K562 (cell line): ENCODE results near the gene RNF168. TPM values are rescaled to one million over a fixed set of nuclear protein-coding genes. Genes with fewer than 3 reads are reported as not detected.
A peak's percentile ranks its signal among the peaks of the same experiment; 100 is the strongest.

Experiments
- ATAC-seq: fragments of 200-7000 bp; cut with Tn5 transposase; 3 replicates; pipeline ENCODE4 v1.9.1; 2020; ENCODE audit warnings: moderate library complexity
- BruUV-seq: library from RNA; stranded (reverse); fragments of 400-500 nt; replicated peaks from 2 replicates; lab custom pipeline; 2021; lab: Mats Ljungman, UMichigan
- CTCF ChIA-PET: fragments of 300-600 bp; formaldehyde crosslinking; extraction: SDS; loops from one replicate; lab custom pipeline; 2021; ENCODE audit warnings: low intra/inter-chr PET ratio; lab: Yijun Ruan, JAX
- POLR2A ChIA-PET: fragments of 300-600, 350-650 bp; sonication (Branson Sonifier 250); formaldehyde crosslinking; extraction: SDS; loops from one replicate; lab custom pipeline; 2021; ENCODE audit warnings: antibody characterized with exemption, inconsistent platforms; lab: Yijun Ruan, JAX
- DNase-seq, 4 experiments: peaks; one replicate each; pipeline versions ENCODE4 v3.0.0 to v3.0.0-alpha.2; 2011 to 2018; ENCODE audit warnings: low spot score in 3 of 4, mixed read lengths in 3 of 4; ENCODE audit errors: extremely low read depth in 1 of 4
- FAIRE-seq: peaks from 2 replicates; lab custom pipeline; 2011; peaks lifted over from hg19 to GRCh38; lab: Jason Lieb, UNC
- H2AFZ ChIP-seq: 2 replicates; pipeline ENCODE4 v1.6.0; 2011; ENCODE audit warnings: low read depth, low read length, control low read depth, inconsistent platforms
- H3K27ac ChIP-seq: fragments of 200-600 bp; 3 replicates; pipeline ENCODE4 v1.8.0; 2011; ENCODE audit warnings: low read depth, mild to moderate bottlenecking, control low read depth, inconsistent platforms, low read length, moderate library complexity, mixed read lengths; ENCODE audit errors: extremely low read depth
- H3K27me3 ChIP-seq, 2 experiments: fragments of 300-600 bp in 1 of 2; 2 replicates in 1 of 2; 3 replicates in 1 of 2; pipeline versions ENCODE4 v1.6.0 to v1.8.0; 2011; ENCODE audit warnings: inconsistent platforms in 2 of 2, low read length in 2 of 2, mild to moderate bottlenecking in 1 of 2, mixed read lengths in 1 of 2, moderate library complexity in 1 of 2; ENCODE audit not compliant: control insufficient read depth in 2 of 2, insufficient read depth in 2 of 2
- H3K36me3 ChIP-seq: fragments of 300-600 bp; 3 replicates; pipeline ENCODE4 v1.8.0; 2011; ENCODE audit warnings: mild to moderate bottlenecking, low read length, inconsistent platforms; ENCODE audit not compliant: control insufficient read depth, insufficient read depth
- H3K4me1 ChIP-seq, 2 experiments: fragments of 200-600 bp in 1 of 2; replicated peaks in 1 of 2; 2 replicates in 1 of 2; 3 replicates in 1 of 2; pipeline versions ENCODE4 v1.5.1 to v1.8.0; 2011; ENCODE audit warnings: inconsistent platforms in 2 of 2, low read length in 2 of 2, mild to moderate bottlenecking in 1 of 2, mixed read lengths in 1 of 2, moderate library complexity in 1 of 2; ENCODE audit not compliant: control insufficient read depth in 2 of 2, insufficient read depth in 2 of 2
- H3K4me2 ChIP-seq: 2 replicates; pipeline ENCODE4 v1.6.1; 2011; ENCODE audit warnings: low read length, control low read depth, inconsistent platforms, mixed read lengths; ENCODE audit not compliant: insufficient read depth
- H3K4me3 ChIP-seq: fragments of 200-600 bp; sonication (generic), shearing (Covaris generic); 2 replicates; pipeline ENCODE4 v1.5.1; 2016; ENCODE audit warnings: control low read depth, inconsistent platforms
- H3K79me2 ChIP-seq: fragments of 200-600 bp; 3 replicates; pipeline ENCODE4 v1.8.0; 2011; ENCODE audit warnings: low read length, inconsistent platforms; ENCODE audit not compliant: control insufficient read depth, insufficient read depth
- H3K9ac ChIP-seq, 2 experiments: 2 replicates each; pipeline versions ENCODE4 v1.6.0 to v1.6.1; 2011; ENCODE audit warnings: low read depth in 2 of 2, low read length in 2 of 2, control low read depth in 1 of 2, inconsistent platforms in 1 of 2, mild to moderate bottlenecking in 1 of 2, mixed read lengths in 1 of 2; ENCODE audit not compliant: insufficient read depth in 1 of 2
- H3K9me1 ChIP-seq: one replicate; pipeline ENCODE4 v1.6.0; 2011; ENCODE audit warnings: inconsistent platforms, mild to moderate bottlenecking, low read length, moderate library complexity; ENCODE audit not compliant: control insufficient read depth, insufficient read depth
- H3K9me3 ChIP-seq: replicated peaks from 2 replicates; pipeline ENCODE4 v1.5.1; 2011; ENCODE audit warnings: low read depth, low read length, inconsistent platforms; ENCODE audit not compliant: control insufficient read depth, insufficient read depth
- H4K20me1 ChIP-seq: replicated peaks from 2 replicates; pipeline ENCODE4 v1.6.1; 2011; ENCODE audit warnings: low read length, inconsistent platforms, mixed read lengths; ENCODE audit not compliant: control insufficient read depth, insufficient read depth
- DEAF1 ChIP-seq: fragments of 450-650 bp; formaldehyde crosslinking; IDR thresholded peaks from 2 replicates; pipeline ENCODE4 v1.4.0; 2020; ENCODE audit warnings: mild to moderate bottlenecking, moderate library complexity
- GABPA ChIP-seq: fragments of 200-800 bp; sonication (Bioruptor generic); conservative IDR thresholded peaks from 2 replicates; pipeline ENCODE4 v1.6.1; 2016; ENCODE audit warnings: low read depth, missing genetic modification characterization, missing compliant biosample characterization
- JUN ChIP-seq, 2 experiments: sonication (generic) in 1 of 2; formaldehyde crosslinking in 1 of 2; IDR thresholded peaks; 2 replicates each; pipeline versions ENCODE4 v1.6.1 to v1.8.0; 2012 to 2022; ENCODE audit warnings: borderline replicate concordance in 2 of 2, mild to moderate bottlenecking in 2 of 2, improper control_type of control experiment in 1 of 2, low read depth in 1 of 2, low read length in 1 of 2, missing genetic modification reagents in 1 of 2
- PTRF ChIP-seq: fragments of 450-650 bp; IDR thresholded peaks from 2 replicates; pipeline ENCODE4 v1.6.1; 2016; ENCODE audit warnings: mild to moderate bottlenecking, missing genetic modification characterization, missing compliant biosample characterization
- RBM25 ChIP-seq: fragments of 200-400 bp; formaldehyde crosslinking; IDR thresholded peaks from 2 replicates; pipeline ENCODE4 v1.6.1; 2018; ENCODE audit warnings: low read length, low read depth, moderate library complexity; ENCODE audit not compliant: severe bottlenecking
- SMARCB1 ChIP-seq: IDR thresholded peaks from 2 replicates; pipeline ENCODE4 v1.6.1; 2011; ENCODE audit warnings: improper control_type of control experiment, low read depth; ENCODE audit not compliant: insufficient read length
- SRSF3 ChIP-seq: fragments of 200-400 bp; formaldehyde crosslinking; IDR thresholded peaks from 2 replicates; pipeline ENCODE4 v1.6.1; 2016; ENCODE audit warnings: mild to moderate bottlenecking, low read length, moderate library complexity; ENCODE audit not compliant: insufficient read depth
- ZNF197 ChIP-seq: fragments of 200-800 bp; sonication (Bioruptor generic); IDR thresholded peaks from 2 replicates; pipeline ENCODE4 v1.6.1; 2016; ENCODE audit warnings: low read depth, missing genetic modification characterization, missing compliant biosample characterization
- ZNF609 ChIP-seq: sonication (generic); formaldehyde crosslinking; IDR thresholded peaks from 2 replicates; pipeline ENCODE4 v1.8.1; 2023; ENCODE audit warnings: missing genetic modification reagents, mild to moderate bottlenecking, borderline replicate concordance
- ZNF639 ChIP-seq, 2 experiments: fragments of 200-800 bp in 1 of 2; sonication (Bioruptor generic) in 1 of 2; sonication (generic) in 1 of 2; formaldehyde crosslinking in 1 of 2; IDR thresholded peaks in 1 of 2; conservative IDR thresholded peaks in 1 of 2; 2 replicates each; pipeline versions ENCODE4 v1.5.0 to v1.6.1; 2016 to 2020; ENCODE audit warnings: missing compliant biosample characterization in 1 of 2, missing genetic modification characterization in 1 of 2, missing genetic modification reagents in 1 of 2
- WGBS: fragments of 100-300 bp; shearing (Covaris generic); methylation state at CpG from one replicate; pipeline ENCODE4 v1.1.6; 2016; ENCODE audit warnings: low coverage, mixed read lengths; ENCODE audit not compliant: insufficient coverage; ENCODE audit errors: missing lambda C conversion rate; 5-methylcytosine and 5-hydroxymethylcytosine counted together
- in situ Hi-C: fragments of 300-500 bp; cut with MboI; formaldehyde crosslinking; loops from 4 replicates; pipeline ENCODE4 v1.15.0; 2018; ENCODE audit warnings: inconsistent platforms, mixed read lengths
- intact Hi-C: fragments of 100-400 bp; cut with micrococcal nuclease; formaldehyde crosslinking; loops from 2 replicates; pipeline ENCODE4 v1.14.2; 2022
- polyA plus RNA-seq, 8 experiments: library from polyadenylated mRNA; depleted of rRNA in 4 of 8; stranded (reverse) in 5 of 8; unstranded in 3 of 8; fragments of >200 nt; fragmentation: Nextera tagmentation in 2 of 8; fragmentation: Illumina TruSeq in 1 of 8; extraction: Ambion mirVana in 2 of 8; extraction: Trizol in 1 of 8; gene quantifications; 2 replicates each; pipeline versions ENCODE4 v1.2.1 to v1.2.3, GENCODE V29; 2011 to 2014; ENCODE audit warnings: inconsistent platforms in 1 of 8, missing spikeins in 1 of 8
- total RNA-seq, 7 experiments: library from RNA; depleted of rRNA in 6 of 7; stranded (reverse); fragments of >200 nt in 6 of 7; fragmentation: Illumina TruSeq in 2 of 7; extraction: Trizol in 2 of 7; gene quantifications; 2 replicates each; pipeline versions ENCODE4 v1.2.1 to v1.2.3, GENCODE V29; 2011 to 2021; ENCODE audit warnings: low replicate concordance in 1 of 7

Gene RNF168
- total and polyA plus RNA-seq, 9 of the 15 experiments (the other 6 are each of a cell fraction or from before 2014, with no cell fraction given) = 6.0 to 32.1 (median 16.6) TPM

- no peak for TF ChIP-seq DEAF1 (CRISPR knock-in tag)
- no peak for TF ChIP-seq SMARCB1
- no peak for TF ChIP-seq JUN (IDR thresholded peaks at IDR 0.05; ENCODE audit: borderline replicate concordance, low read depth, low read length)
- TF ChIP-seq JUN (CRISPR knock-in tag; IDR thresholded peaks at IDR 0.05; ENCODE audit: borderline replicate concordance) = no peak
- TF ChIP-seq SRSF3 = no peak
- no peak for TF ChIP-seq GABPA (tag)
Measured at GRCh38 chr3:196514913-196515621, 11.5 kb upstream of the RNF168 start, which contains the start of gene SMCO1 (continued).

GRCh38 chr3:196514350-196514716 lies 10.8 kb upstream of the RNF168 start:
- Histone ChIP-seq H2AFZ (no peak overlapping the region), H3K9ac (no peak overlapping the region), H4K20me1 (no peaks in the 10 kb centered on the region), H3K36me3 (no peaks in the 10 kb centered on the region), H3K4me3 (no peak overlapping the region), H3K79me2 (no peaks in the 10 kb centered on the region), H3K4me1 (peaks cover 19 to 53% of the 10 kb centered on the region in 2 experiments), H3K9me1 (no peaks in the 10 kb centered on the region), H3K27me3 (no peaks in the 10 kb centered on the region), H3K4me2 (no peak overlapping the region), H3K9me3 (peaks cover 5% of the 10 kb centered on the region; the same call in 1 of the 2 replicates), H3K27ac (no peak overlapping the region)
- no TSS peak for BruUV-seq
- intact Hi-C loops (loop anchor here (10.0 kb wide), 1 partner anchor 430 kb away; the partner anchor contains the start of gene TFRC), in situ Hi-C loops (loop anchor here (25.0 kb wide), 2 partner anchors 627 to 802 kb away; partner anchors contain the start of gene MUC20)
- CTCF ChIA-PET = no interaction called here
- DNase-seq = no peak
- no peak for FAIRE-seq
- POLR2A ChIA-PET = interaction anchor here (0.9 to 1.0 kb wide), 2 partner anchors 8 to 435 kb away, joined by 3 read pairs; no protein-coding TSS in a partner anchor
- WGBS = 90% methylated on average over 1 of the region's 1 CpG
- no peak for ATAC-seq
- no peak for TF ChIP-seq PTRF (tag)
- no peak for TF ChIP-seq ZNF197
- no peak for TF ChIP-seq ZNF639 (CRISPR knock-in tag; conservative IDR thresholded peaks at IDR 0.05 in 1 of 2, IDR thresholded peaks at IDR 0.05 in 1 of 2)
- TF ChIP-seq RBM25 = peak; percentile 15
- no peak for TF ChIP-seq ZNF609 (CRISPR knock-in tag)
